GM23248 (cell line): ENCODE data around the gene URB1.

Experiments used
- EZH2 ChIP-seq: fragments of 200-600 bp; sonication (generic); IDR thresholded peaks from 2 replicates; pipeline ENCODE4 v1.6.1; 2018; ENCODE audit warnings: antibody characterized with exemption, mild to moderate bottlenecking; ENCODE audit not compliant: insufficient read depth, poor library complexity, severe bottlenecking
- EZH2phosphoT487 ChIP-seq: fragments of 200-600 bp; sonication (generic); IDR thresholded peaks from 2 replicates; pipeline ENCODE4 v1.6.1; 2018; ENCODE audit warnings: antibody characterized with exemption, moderate library complexity, mild to moderate bottlenecking, low read depth; ENCODE audit not compliant: insufficient read depth

GRCh38 chr21:32427958-32428623, 35.3 kb upstream of the URB1 start:
- no peak for TF ChIP-seq EZH2
- no peak for TF ChIP-seq EZH2phosphoT487
